ENCODE measurements around the gene HEPN1. TPM values are rescaled to one million over a fixed set of nuclear protein-coding genes. Genes with fewer than 3 reads are reported as not detected.

Gene HEPN1
- total RNA-seq: 0.09 TPM in 1 of 2 replicates, not detected in the other

DNA sequence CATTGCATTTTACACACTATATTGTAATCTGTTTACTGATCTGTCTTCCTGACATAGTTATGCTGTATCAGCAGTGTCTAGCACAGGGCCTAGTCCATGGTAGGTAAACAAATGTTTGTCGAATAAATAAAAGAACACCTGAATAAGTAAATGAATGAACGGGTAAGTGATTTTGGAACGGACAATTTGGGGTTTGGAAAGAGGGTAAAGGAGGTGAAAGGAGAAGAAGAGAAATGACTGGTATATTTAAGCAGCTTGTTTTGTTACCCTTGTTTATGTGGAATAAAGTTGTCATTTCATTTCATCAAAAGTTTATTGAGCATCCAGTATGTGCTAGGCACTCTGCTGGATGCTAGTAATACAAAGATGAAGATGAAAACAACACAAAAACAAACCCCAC is at the start of gene HEPN1:
Gene HEPN1 (plus strand): TSS at position 301 of the 400 bp plus-strand sequence.

DNA sequence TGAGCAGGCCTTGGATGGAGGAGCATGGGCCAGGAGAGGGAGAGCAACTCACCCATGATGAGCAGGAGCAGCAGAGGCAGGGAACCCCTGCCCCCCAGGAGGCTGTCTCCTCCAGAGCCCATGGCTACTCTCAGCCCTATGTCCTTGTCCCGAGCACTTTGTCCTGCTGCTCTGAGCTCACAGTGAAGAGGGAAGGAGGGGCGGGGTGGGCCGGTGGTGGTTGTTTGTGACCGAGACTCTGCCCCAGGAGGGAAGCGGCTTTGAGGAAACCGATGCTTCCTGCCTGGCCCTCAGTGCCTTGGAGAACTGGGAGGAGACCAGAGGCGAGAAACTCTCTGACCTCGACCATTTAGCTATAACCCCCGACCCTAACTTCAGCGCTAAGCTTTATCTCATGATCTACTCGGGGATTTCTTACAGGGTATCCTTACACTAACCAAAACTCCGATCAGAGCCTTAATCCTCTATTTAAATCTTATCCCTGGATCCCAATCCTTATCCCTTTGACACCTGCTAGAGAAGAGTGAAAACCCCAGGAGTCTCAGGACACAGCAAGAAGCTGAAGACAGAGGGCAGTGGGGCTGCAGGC is 21.3 kb upstream of the HEPN1 start, which contains the start of gene ROBO4:
Gene ROBO4 (minus strand): TSS at position 192 of the 589 bp plus-strand sequence. CDS start 70 bp downstream, at position 122.

DNA sequence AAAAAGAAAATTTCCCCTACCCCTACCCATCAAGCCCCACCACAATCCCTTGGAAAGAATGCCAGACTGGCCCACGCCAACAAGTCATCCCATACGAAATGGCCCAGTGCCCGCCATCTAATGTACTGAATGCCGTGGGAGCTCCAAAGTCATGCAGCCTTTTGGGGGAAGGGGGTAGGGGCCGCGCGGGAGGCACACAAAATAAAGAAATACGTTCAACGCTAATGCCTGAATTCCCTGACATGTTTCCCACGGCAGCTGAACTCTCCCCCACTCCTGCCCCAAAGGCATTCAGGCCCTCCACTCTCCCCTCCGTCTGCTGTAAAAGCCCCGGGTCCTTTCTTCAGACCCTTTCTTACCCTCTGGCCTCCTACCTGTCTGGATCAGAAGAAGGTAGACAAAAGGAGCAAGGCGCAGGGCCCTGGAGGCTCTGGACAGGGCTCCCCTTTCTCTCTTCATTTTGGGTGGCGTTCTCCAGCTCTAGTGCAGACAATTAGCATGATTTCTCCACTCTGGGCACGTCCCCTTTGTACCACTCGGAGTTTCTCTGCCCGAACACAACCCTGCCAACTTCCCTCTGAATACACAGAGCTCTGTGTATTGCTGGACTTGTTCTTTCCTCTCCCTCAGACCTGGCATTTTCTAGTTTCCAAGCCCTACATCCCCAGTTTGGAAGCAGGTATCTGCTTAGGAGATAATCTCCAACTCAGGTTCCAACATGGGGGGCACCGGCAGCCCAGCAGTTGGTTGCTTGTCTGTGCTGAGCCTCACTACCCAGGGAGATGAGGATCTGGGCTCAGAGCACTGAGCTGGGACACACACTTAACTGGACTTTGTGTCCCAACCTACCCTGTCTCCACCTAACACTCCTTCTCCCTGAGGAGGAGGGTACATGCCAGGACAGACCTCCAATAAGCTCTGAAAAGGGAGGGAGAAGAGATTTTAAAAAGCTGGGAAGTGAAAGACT is 16.8 kb downstream of the HEPN1 start, which contains the start of gene HEPACAM:
Gene HEPACAM (minus strand): TSS at position 500 of the 967 bp plus-strand sequence. CDS start 41 bp downstream, at position 459.

DNA sequence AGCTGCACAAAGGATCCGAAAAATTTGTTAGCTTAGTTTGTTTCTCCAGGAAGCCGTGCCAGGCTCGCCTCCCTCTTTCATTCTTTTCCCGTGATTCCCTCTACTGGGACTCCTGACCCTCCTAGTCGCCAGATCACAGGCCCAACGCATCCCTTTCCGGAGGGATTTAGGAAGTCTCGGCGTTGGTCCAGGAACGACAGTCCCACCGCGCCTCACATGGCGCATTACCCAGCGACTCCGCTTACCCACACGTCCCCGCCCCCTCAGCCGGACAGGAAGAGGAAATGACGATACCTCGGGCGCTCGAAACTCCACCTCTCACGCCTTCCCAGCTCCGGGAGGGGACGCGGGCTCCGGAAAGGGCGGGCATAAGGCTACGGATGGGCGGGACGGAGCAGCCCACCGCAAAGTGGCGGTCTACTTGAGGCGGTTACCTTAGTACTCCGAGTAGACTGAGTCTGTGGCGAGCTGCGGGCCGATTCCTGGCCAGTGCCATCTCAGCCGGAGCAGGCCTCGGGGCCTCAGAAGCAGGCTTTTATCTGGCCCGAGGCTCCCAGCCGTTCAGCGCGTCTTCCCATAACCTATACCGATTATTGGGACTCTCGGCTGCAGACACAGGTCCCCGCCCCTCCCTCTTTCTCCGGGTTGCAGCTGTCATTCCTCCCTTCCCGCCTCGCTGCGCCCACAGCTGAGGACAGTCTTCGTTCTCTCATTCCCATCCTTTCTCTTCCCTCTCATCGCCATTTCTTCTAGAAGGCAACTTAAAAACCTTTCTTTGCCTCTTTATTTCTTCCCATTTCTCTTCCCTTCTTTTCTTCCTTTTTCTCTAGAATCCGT is 34.9 kb downstream of the HEPN1 start, which contains the start of gene CCDC15:
Gene CCDC15 (plus strand): TSS at position 450 of the 837 bp plus-strand sequence. CDS start 531 bp downstream, outside the sequence.

Other genes starting within 250 kb of the HEPN1 start
- gene SIAE, start 245.5 kb upstream of the HEPN1 start, total RNA-seq: 10.4 and 13.0 TPM in 2 replicates
- gene SPA17, start 245.3 kb upstream of the HEPN1 start, total RNA-seq: 5.7 and 7.5 TPM in 2 replicates
- 1.3 and 1.6 TPM in 2 replicates for gene NRGN, start 179.3 kb upstream of the HEPN1 start, total RNA-seq
- gene VSIG2, start 167.0 kb upstream of the HEPN1 start, total RNA-seq: 0.54 and 0.85 TPM in 2 replicates
- gene ESAM, start 157.0 kb upstream of the HEPN1 start, total RNA-seq: 70.7 and 78.8 TPM in 2 replicates
- 7.9 and 13.9 TPM in 2 replicates for gene MSANTD2, start 118.8 kb upstream of the HEPN1 start, total RNA-seq
- 11.6 and 24.9 TPM in 2 replicates for gene ROBO3, start 53.8 kb upstream of the HEPN1 start, total RNA-seq
- 151 and 173 TPM in 2 replicates for gene ROBO4, start 21.4 kb upstream of the HEPN1 start, total RNA-seq
- under 0.01 TPM in 1 of 2 replicates, not detected in the other for gene HEPACAM, start 16.8 kb downstream of the HEPN1 start, total RNA-seq
- gene CCDC15, start 35.0 kb downstream of the HEPN1 start, total RNA-seq: 1.0 and 1.6 TPM in 2 replicates
- 0.28 and 0.36 TPM in 2 replicates for gene SLC37A2, start 144.1 kb downstream of the HEPN1 start, total RNA-seq
- 18.2 and 18.8 TPM in 2 replicates for gene TMEM218, start 192.4 kb downstream of the HEPN1 start, total RNA-seq
- not detected in 2 replicates for gene PKNOX2, start 245.5 kb downstream of the HEPN1 start, total RNA-seq

All from endothelial cell of coronary artery (primary cell).